K562 (cell line): Measurements from ENCODE around the gene IGF2BP3. TPM values are rescaled to one million over a fixed set of nuclear protein-coding genes. Genes with fewer than 3 reads are reported as not detected.

Source experiments
- ATAC-seq: fragments of 200-7000 bp; cut with Tn5 transposase; 3 replicates; pipeline ENCODE4 v1.9.1; 2020; ENCODE audit warnings: moderate library complexity
- BruUV-seq: library from RNA; stranded (reverse); fragments of 400-500 nt; replicated peaks from 2 replicates; lab custom pipeline; 2021; lab: Mats Ljungman, UMichigan
- CTCF ChIA-PET: fragments of 300-600 bp; formaldehyde crosslinking; extraction: SDS; loops from one replicate; lab custom pipeline; 2021; ENCODE audit warnings: low intra/inter-chr PET ratio; lab: Yijun Ruan, JAX
- POLR2A ChIA-PET: fragments of 300-600, 350-650 bp; sonication (Branson Sonifier 250); formaldehyde crosslinking; extraction: SDS; loops from one replicate; lab custom pipeline; 2021; ENCODE audit warnings: antibody characterized with exemption, inconsistent platforms; lab: Yijun Ruan, JAX
- DNase-seq, 4 experiments: peaks; one replicate each; pipeline versions ENCODE4 v3.0.0 to v3.0.0-alpha.2; 2011 to 2018; ENCODE audit warnings: low spot score in 3 of 4, mixed read lengths in 3 of 4; ENCODE audit errors: extremely low read depth in 1 of 4
- FAIRE-seq: peaks from 2 replicates; lab custom pipeline; 2011; peaks lifted over from hg19 to GRCh38; lab: Jason Lieb, UNC
- H2AFZ ChIP-seq: 2 replicates; pipeline ENCODE4 v1.6.0; 2011; ENCODE audit warnings: low read depth, low read length, control low read depth, inconsistent platforms
- H3K27ac ChIP-seq: fragments of 200-600 bp; 3 replicates; pipeline ENCODE4 v1.8.0; 2011; ENCODE audit warnings: low read depth, mild to moderate bottlenecking, control low read depth, inconsistent platforms, low read length, moderate library complexity, mixed read lengths; ENCODE audit errors: extremely low read depth
- H3K27me3 ChIP-seq, 2 experiments: fragments of 300-600 bp in 1 of 2; 2 replicates in 1 of 2; 3 replicates in 1 of 2; pipeline versions ENCODE4 v1.6.0 to v1.8.0; 2011; ENCODE audit warnings: inconsistent platforms in 2 of 2, low read length in 2 of 2, mild to moderate bottlenecking in 1 of 2, mixed read lengths in 1 of 2, moderate library complexity in 1 of 2; ENCODE audit not compliant: control insufficient read depth in 2 of 2, insufficient read depth in 2 of 2
- H3K36me3 ChIP-seq: fragments of 300-600 bp; 3 replicates; pipeline ENCODE4 v1.8.0; 2011; ENCODE audit warnings: mild to moderate bottlenecking, low read length, inconsistent platforms; ENCODE audit not compliant: control insufficient read depth, insufficient read depth
- H3K4me1 ChIP-seq, 2 experiments: fragments of 200-600 bp in 1 of 2; replicated peaks in 1 of 2; 2 replicates in 1 of 2; 3 replicates in 1 of 2; pipeline versions ENCODE4 v1.5.1 to v1.8.0; 2011; ENCODE audit warnings: inconsistent platforms in 2 of 2, low read length in 2 of 2, mild to moderate bottlenecking in 1 of 2, mixed read lengths in 1 of 2, moderate library complexity in 1 of 2; ENCODE audit not compliant: control insufficient read depth in 2 of 2, insufficient read depth in 2 of 2
- H3K4me2 ChIP-seq: 2 replicates; pipeline ENCODE4 v1.6.1; 2011; ENCODE audit warnings: low read length, control low read depth, inconsistent platforms, mixed read lengths; ENCODE audit not compliant: insufficient read depth
- H3K4me3 ChIP-seq: fragments of 200-600 bp; sonication (generic), shearing (Covaris generic); 2 replicates; pipeline ENCODE4 v1.5.1; 2016; ENCODE audit warnings: control low read depth, inconsistent platforms
- H3K79me2 ChIP-seq: fragments of 200-600 bp; 3 replicates; pipeline ENCODE4 v1.8.0; 2011; ENCODE audit warnings: low read length, inconsistent platforms; ENCODE audit not compliant: control insufficient read depth, insufficient read depth
- H3K9ac ChIP-seq, 2 experiments: 2 replicates each; pipeline versions ENCODE4 v1.6.0 to v1.6.1; 2011; ENCODE audit warnings: low read depth in 2 of 2, low read length in 2 of 2, control low read depth in 1 of 2, inconsistent platforms in 1 of 2, mild to moderate bottlenecking in 1 of 2, mixed read lengths in 1 of 2; ENCODE audit not compliant: insufficient read depth in 1 of 2
- H3K9me1 ChIP-seq: one replicate; pipeline ENCODE4 v1.6.0; 2011; ENCODE audit warnings: inconsistent platforms, mild to moderate bottlenecking, low read length, moderate library complexity; ENCODE audit not compliant: control insufficient read depth, insufficient read depth
- H3K9me3 ChIP-seq: replicated peaks from 2 replicates; pipeline ENCODE4 v1.5.1; 2011; ENCODE audit warnings: low read depth, low read length, inconsistent platforms; ENCODE audit not compliant: control insufficient read depth, insufficient read depth
- H4K20me1 ChIP-seq: replicated peaks from 2 replicates; pipeline ENCODE4 v1.6.1; 2011; ENCODE audit warnings: low read length, inconsistent platforms, mixed read lengths; ENCODE audit not compliant: control insufficient read depth, insufficient read depth
- ARNT ChIP-seq, 2 experiments: fragments of 450-650 bp; IDR thresholded peaks; 2 replicates each; pipeline ENCODE4 v1.6.1; 2016; ENCODE audit warnings: mild to moderate bottlenecking in 1 of 2
- E2F4 ChIP-seq: sonication (generic); formaldehyde crosslinking; IDR thresholded peaks from 2 replicates; pipeline ENCODE4 v1.8.0; 2022; ENCODE audit warnings: mild to moderate bottlenecking, low read depth, missing genetic modification reagents
- FOS ChIP-seq: IDR thresholded peaks from 3 replicates; pipeline ENCODE4 v1.6.1; 2011; ENCODE audit not compliant: insufficient read length; ENCODE audit errors: extremely low read depth
- FOXK1 ChIP-seq: sonication (generic); formaldehyde crosslinking; IDR thresholded peaks from 2 replicates; pipeline ENCODE4 v1.8.0; 2022; ENCODE audit warnings: missing genetic modification reagents, mild to moderate bottlenecking, borderline replicate concordance
- HNRNPK ChIP-seq: fragments of 200-400 bp; formaldehyde crosslinking; IDR thresholded peaks from one replicate; pipeline ENCODE4 v1.6.1; 2018; ENCODE audit warnings: mild to moderate bottlenecking, low read depth, low read length; ENCODE audit not compliant: poor library complexity, severe bottlenecking
- JUN ChIP-seq, 2 experiments: sonication (generic) in 1 of 2; formaldehyde crosslinking in 1 of 2; IDR thresholded peaks; 2 replicates each; pipeline versions ENCODE4 v1.6.1 to v1.8.0; 2012 to 2022; ENCODE audit warnings: borderline replicate concordance in 2 of 2, mild to moderate bottlenecking in 2 of 2, improper control_type of control experiment in 1 of 2, low read depth in 1 of 2, low read length in 1 of 2, missing genetic modification reagents in 1 of 2
- NFIX ChIP-seq: fragments of 250-450 bp; sonication (Bioruptor Pico); IDR thresholded peaks from 2 replicates; pipeline ENCODE4 v1.4.0; 2020; ENCODE audit warnings: low read depth, mild to moderate bottlenecking, moderate library complexity
- NFYB ChIP-seq: IDR thresholded peaks from 2 replicates; pipeline ENCODE4 v1.6.1; 2011; ENCODE audit warnings: mild to moderate bottlenecking, moderate library complexity; ENCODE audit not compliant: insufficient read length; ENCODE audit errors: extremely low read depth
- PCBP2 ChIP-seq: fragments of 200-400 bp; formaldehyde crosslinking; IDR thresholded peaks from 2 replicates; pipeline ENCODE4 v1.6.1; 2018; ENCODE audit warnings: low read length, low read depth, mild to moderate bottlenecking, moderate library complexity; ENCODE audit not compliant: poor library complexity, severe bottlenecking
- PKNOX1 ChIP-seq: fragments of 450-650 bp; IDR thresholded peaks from 2 replicates; pipeline ENCODE4 v1.6.1; 2016
- RBM25 ChIP-seq: fragments of 200-400 bp; formaldehyde crosslinking; IDR thresholded peaks from 2 replicates; pipeline ENCODE4 v1.6.1; 2018; ENCODE audit warnings: low read length, low read depth, moderate library complexity; ENCODE audit not compliant: severe bottlenecking
- SETDB1 ChIP-seq: IDR thresholded peaks from one replicate; pipeline ENCODE4 v1.6.1; 2012; ENCODE audit warnings: low read length, control low read depth, inconsistent platforms
- TAF9B ChIP-seq: fragments of 450-650 bp; IDR thresholded peaks from 2 replicates; pipeline ENCODE4 v1.6.1; 2018; ENCODE audit warnings: mild to moderate bottlenecking; ENCODE audit not compliant: partially characterized antibody
- ZMIZ1 ChIP-seq, 2 experiments: fragments of 150-350 bp in 1 of 2; IDR thresholded peaks; 2 replicates each; pipeline ENCODE4 v1.6.1; 2012 to 2016; ENCODE audit warnings: low read depth in 2 of 2, low read length in 2 of 2, mild to moderate bottlenecking in 1 of 2, moderate library complexity in 1 of 2
- WGBS: fragments of 100-300 bp; shearing (Covaris generic); methylation state at CpG from one replicate; pipeline ENCODE4 v1.1.6; 2016; ENCODE audit warnings: low coverage, mixed read lengths; ENCODE audit not compliant: insufficient coverage; ENCODE audit errors: missing lambda C conversion rate; 5-methylcytosine and 5-hydroxymethylcytosine counted together
- in situ Hi-C: fragments of 300-500 bp; cut with MboI; formaldehyde crosslinking; loops from 4 replicates; pipeline ENCODE4 v1.15.0; 2018; ENCODE audit warnings: inconsistent platforms, mixed read lengths
- intact Hi-C: fragments of 100-400 bp; cut with micrococcal nuclease; formaldehyde crosslinking; loops from 2 replicates; pipeline ENCODE4 v1.14.2; 2022
- polyA plus RNA-seq, 8 experiments: library from polyadenylated mRNA; depleted of rRNA in 4 of 8; stranded (reverse) in 5 of 8; unstranded in 3 of 8; fragments of >200 nt; fragmentation: Nextera tagmentation in 2 of 8; fragmentation: Illumina TruSeq in 1 of 8; extraction: Ambion mirVana in 2 of 8; extraction: Trizol in 1 of 8; gene quantifications; 2 replicates each; pipeline versions ENCODE4 v1.2.1 to v1.2.3, GENCODE V29; 2011 to 2014; ENCODE audit warnings: inconsistent platforms in 1 of 8, missing spikeins in 1 of 8
- total RNA-seq, 7 experiments: library from RNA; depleted of rRNA in 6 of 7; stranded (reverse); fragments of >200 nt in 6 of 7; fragmentation: Illumina TruSeq in 2 of 7; extraction: Trizol in 2 of 7; gene quantifications; 2 replicates each; pipeline versions ENCODE4 v1.2.1 to v1.2.3, GENCODE V29; 2011 to 2021; ENCODE audit warnings: low replicate concordance in 1 of 7

IGF2BP3 gene
- total and polyA plus RNA-seq, 9 of the 15 experiments (the other 6 are each of a cell fraction or from before 2014, with no cell fraction given) = 8.4 to 88.1 (median 61.2) TPM

- H3K9me1 ChIP-seq = no peaks in the 10 kb centered on the region
- intact Hi-C loops (no loop called here), in situ Hi-C loops (no loop called here)
- peak overlapping the region; percentile 44 for H2AFZ ChIP-seq
- no peaks in the 10 kb centered on the region for H3K27me3 ChIP-seq
- no peak overlapping the region for H3K9ac ChIP-seq
- DNase-seq = peak in 1 of 4 experiments; percentile 44
- WGBS = 58% methylated on average over 16 of the region's 18 CpGs
- no peak overlapping the region for H3K4me3 ChIP-seq
- no peaks in the 10 kb centered on the region for H3K9me3 ChIP-seq
- H3K36me3 ChIP-seq = no peaks in the 10 kb centered on the region
- H3K4me1 ChIP-seq = no peaks in the 10 kb centered on the region; a peak in 1 of 5 replicates
- POLR2A ChIA-PET = no interaction called here
- BruUV-seq = no TSS peak
- CTCF ChIA-PET = no interaction called here
- no peaks in the 10 kb centered on the region for H3K79me2 ChIP-seq
- no peaks in the 10 kb centered on the region for H4K20me1 ChIP-seq
- FAIRE-seq = no peak
- TF ChIP-seq E2F4 (CRISPR knock-in tag) (no peak), PKNOX1 (peak; percentile 91), ZMIZ1 (IDR thresholded peaks at IDR 0.05; ENCODE audit: low read depth in 2 of 2, low read length in 2 of 2) (no peak), NFIX (CRISPR knock-in tag) (no peak), JUN (IDR thresholded peaks at IDR 0.05; ENCODE audit: borderline replicate concordance, low read depth, low read length) (no peak), JUN (CRISPR knock-in tag; IDR thresholded peaks at IDR 0.05; ENCODE audit: borderline replicate concordance) (no peak), PCBP2 (peak; percentile 67), SETDB1 (no peak), ARNT (IDR thresholded peaks at IDR 0.05) (no peak), TAF9B (no peak), HNRNPK (peak; percentile 56), RBM25 (peak; percentile 56), FOXK1 (CRISPR knock-in tag) (no peak), NFYB (peak; percentile 70), FOS (peak; percentile 9)
- no peak overlapping the region for H3K4me2 ChIP-seq
- ATAC-seq = peak; percentile 75
- H3K27ac ChIP-seq = no peak overlapping the region
Measured at GRCh38 chr7:23285657-23286646, 184.3 kb downstream of the IGF2BP3 start.
